OCI-LY7 (cell line): Measurements from ENCODE around the gene MTHFD1L. TPM values are rescaled to one million over a fixed set of nuclear protein-coding genes. Genes with fewer than 3 reads are reported as not detected.

Experiments used
- BruUV-seq: library from RNA; stranded (reverse); fragments of 400-500 nt; replicated peaks from 2 replicates; lab custom pipeline; 2021; lab: Mats Ljungman, UMichigan
- CTCF ChIA-PET: fragments of 300-600 bp; sonication (Branson Sonifier 250); formaldehyde crosslinking; loops from one replicate; lab custom pipeline; 2022; ENCODE audit warnings: antibody characterized with exemption; ENCODE audit not compliant: unreplicated experiment; lab: Charles Lee
- POLR2A ChIA-PET: fragments of 300-600 bp; sonication (Branson Sonifier 250); formaldehyde crosslinking; loops from one replicate; lab custom pipeline; 2022; ENCODE audit warnings: antibody characterized with exemption; lab: Charles Lee
- DNase-seq: peaks from one replicate; pipeline ENCODE4 v3.0.0-alpha.2; 2015; ENCODE audit warnings: low spot score
- H2AFZ ChIP-seq: fragments of 200-600 bp; sonication (generic), shearing (Covaris generic); 2 replicates; pipeline ENCODE4 v1.6.1; 2014; ENCODE audit warnings: mild to moderate bottlenecking, antibody characterized with exemption, low read length, moderate library complexity
- H3K27ac ChIP-seq: fragments of 200-600 bp; sonication (generic); 2 replicates; pipeline ENCODE4 v1.5.1; 2014; ENCODE audit warnings: mixed run types, low read depth, mild to moderate bottlenecking, moderate library complexity, low read length, inconsistent platforms; ENCODE audit not compliant: poor library complexity, severe bottlenecking
- H3K36me3 ChIP-seq: fragments of 200-600 bp; sonication (generic); 2 replicates; pipeline ENCODE4 v1.6.1; 2014; ENCODE audit warnings: mild to moderate bottlenecking, antibody characterized with exemption, low read length, moderate library complexity, mixed read lengths; ENCODE audit not compliant: insufficient read depth
- H3K4me1 ChIP-seq: fragments of 200-600 bp; sonication (generic); 2 replicates; pipeline ENCODE4 v1.5.1; 2014; ENCODE audit warnings: mild to moderate bottlenecking, low read length; ENCODE audit not compliant: insufficient read depth, poor library complexity, severe bottlenecking
- H3K4me2 ChIP-seq: fragments of 200-600 bp; sonication (generic); 2 replicates; pipeline ENCODE4 v1.6.1; 2014; ENCODE audit warnings: mild to moderate bottlenecking, low read length
- H3K4me3 ChIP-seq: fragments of 200-600 bp; sonication (generic); 2 replicates; pipeline ENCODE4 v1.5.1; 2014; ENCODE audit warnings: mild to moderate bottlenecking, low read depth, low read length; ENCODE audit not compliant: poor library complexity, severe bottlenecking
- H3K79me2 ChIP-seq: fragments of 200-600 bp; sonication (generic); 2 replicates; pipeline ENCODE4 v1.6.1; 2016; ENCODE audit warnings: low read depth, mild to moderate bottlenecking, low read length, moderate library complexity, mixed read lengths; ENCODE audit not compliant: insufficient read depth
- H3K9me2 ChIP-seq: fragments of 200-600 bp; sonication (generic); 2 replicates; pipeline ENCODE4 v1.6.1; 2016; ENCODE audit warnings: mild to moderate bottlenecking, low read length, mixed read lengths; ENCODE audit not compliant: insufficient read depth
- H3K9me3 ChIP-seq: fragments of 200-600 bp; sonication (generic); 2 replicates; pipeline ENCODE4 v1.6.1; 2014; ENCODE audit warnings: mild to moderate bottlenecking, mixed run types, low read length, mixed read lengths
- H4K20me1 ChIP-seq: fragments of 200-600 bp; sonication (generic); 2 replicates; pipeline ENCODE4 v1.6.1; 2014; ENCODE audit warnings: mild to moderate bottlenecking, antibody characterized with exemption, low read length, moderate library complexity, mixed read lengths; ENCODE audit not compliant: insufficient read depth
- CTCF ChIP-seq: fragments of 200-600 bp; sonication (generic); conservative IDR thresholded peaks from 2 replicates; pipeline ENCODE4 v1.5.1; 2014; ENCODE audit warnings: mild to moderate bottlenecking, antibody characterized with exemption, low read length, moderate library complexity, mixed read lengths
- EZH2phosphoT487 ChIP-seq: fragments of 200-600 bp; sonication (generic); IDR thresholded peaks from 2 replicates; pipeline ENCODE4 v1.6.1; 2018; ENCODE audit warnings: low read depth, borderline replicate concordance, mild to moderate bottlenecking, mixed run types, antibody characterized with exemption, low read length, moderate library complexity, mixed read lengths
- intact Hi-C: fragments of 100-400 bp; cut with micrococcal nuclease; formaldehyde crosslinking; loops from one replicate; pipeline ENCODE4 v1.10.0; 2022; ENCODE audit not compliant: unreplicated experiment
- total RNA-seq, 2 experiments: library from RNA; depleted of rRNA in 1 of 2; stranded (reverse); fragments of >200 nt in 1 of 2; shearing (Covaris generic) in 1 of 2; gene quantifications; 2 replicates each; pipeline ENCODE4 v1.2.3, GENCODE V29; 2014 to 2022

Gene MTHFD1L
- total RNA-seq, 2 experiments from 2014 or later: 68.4 to 144 TPM

DNA sequence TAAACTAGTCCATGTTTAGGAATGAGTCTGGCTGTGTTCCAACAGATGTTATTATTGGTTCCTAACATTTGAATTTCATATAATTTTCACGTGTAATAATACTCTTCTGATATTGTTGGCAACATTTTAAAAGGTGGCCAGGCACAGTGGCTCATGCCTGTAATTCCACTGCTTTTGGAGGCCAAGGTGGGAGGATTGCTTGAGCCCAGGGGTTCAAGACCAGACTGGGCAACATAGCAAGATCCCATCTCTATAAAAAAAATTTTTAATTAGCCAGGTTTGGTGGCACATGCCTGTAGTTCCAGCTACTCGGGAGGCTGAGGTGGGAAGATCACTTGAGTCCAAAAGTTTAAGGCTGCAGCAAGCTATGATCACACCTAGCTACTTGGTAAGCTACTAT, 116.2 kb downstream of the MTHFD1L start:
- BruUV-seq: no TSS peak
- CTCF ChIA-PET: no interaction called here
- Histone ChIP-seq H3K4me3 (no peak overlapping the region), H3K9me2 (no peaks in the 10 kb centered on the region), H2AFZ (no peak overlapping the region), H3K36me3 (peaks cover 71% of the 10 kb centered on the region), H3K27ac (no peak overlapping the region), H3K4me1 (peaks cover 13% of the 10 kb centered on the region), H3K79me2 (no peaks in the 10 kb centered on the region), H4K20me1 (no peaks in the 10 kb centered on the region), H3K4me2 (no peak overlapping the region), H3K9me3 (no peaks in the 10 kb centered on the region)
- intact Hi-C loops: no loop called here
- TF ChIP-seq CTCF: no peak
- TF ChIP-seq EZH2phosphoT487: no peak
- no peak for DNase-seq
- POLR2A ChIA-PET: no interaction called here

GRCh38 chr6:150987371-150987828, 121.9 kb downstream of the MTHFD1L start:
- no TSS peak for BruUV-seq
- no peaks in the 10 kb centered on the region for H3K79me2 ChIP-seq
- H3K4me2 ChIP-seq: no peak overlapping the region
- H3K4me1 ChIP-seq: no peaks in the 10 kb centered on the region
- DNase-seq: no peak
- no peak overlapping the region for H3K4me3 ChIP-seq
- peaks cover 64% of the 10 kb centered on the region for H3K36me3 ChIP-seq
- intact Hi-C loops: no loop called here
- TF ChIP-seq EZH2phosphoT487: no peak
- TF ChIP-seq CTCF: no peak
- no peak overlapping the region for H2AFZ ChIP-seq
- POLR2A ChIA-PET: no interaction called here
- CTCF ChIA-PET: no interaction called here
- no peak overlapping the region for H3K27ac ChIP-seq
- no peaks in the 10 kb centered on the region for H4K20me1 ChIP-seq
- no peaks in the 10 kb centered on the region for H3K9me2 ChIP-seq
- no peaks in the 10 kb centered on the region for H3K9me3 ChIP-seq

DNA sequence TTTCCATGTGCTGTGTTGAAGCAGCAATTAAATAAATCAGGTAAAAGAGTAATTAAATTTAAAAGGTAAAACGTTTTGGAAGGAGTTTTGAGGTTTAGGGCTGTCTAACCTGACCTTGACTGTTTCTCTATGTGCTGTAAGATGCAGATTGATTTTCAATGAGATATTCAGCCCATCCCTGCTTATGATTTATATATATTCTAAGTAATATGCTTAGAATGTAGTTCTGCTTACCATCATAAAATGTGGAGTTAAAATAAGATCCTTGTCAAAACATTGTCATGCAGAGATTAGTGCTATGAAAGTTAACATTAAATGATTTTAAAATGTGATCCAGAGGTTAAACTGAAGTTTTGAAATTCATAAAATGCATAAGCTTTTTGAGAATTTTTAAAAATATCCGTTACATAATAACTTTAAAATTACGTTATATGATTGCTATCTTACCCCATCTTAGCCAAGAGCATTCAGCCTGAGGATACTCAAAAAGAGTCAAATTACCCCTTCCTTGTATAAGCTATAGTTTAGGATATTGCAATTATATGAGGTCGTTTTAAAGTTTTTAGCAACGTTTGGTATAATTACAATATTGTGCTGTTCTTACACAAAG, 122.5 kb downstream of the MTHFD1L start:
- H3K4me3 ChIP-seq: no peak overlapping the region
- POLR2A ChIA-PET: interaction anchor here (0.6 to 0.7 kb wide), 3 partner anchors 27 to 1366 kb away, joined by 6 read pairs; no protein-coding TSS in a partner anchor

More for the DNA sequence above, 122.5 kb downstream of the MTHFD1L start:
- Histone ChIP-seq H3K9me2 (no peaks in the 10 kb centered on the region), H3K9me3 (no peaks in the 10 kb centered on the region), H3K27ac (no peak overlapping the region), H3K79me2 (no peaks in the 10 kb centered on the region), H3K4me2 (no peak overlapping the region), H3K36me3 (peaks cover 66% of the 10 kb centered on the region), H3K4me1 (no peaks in the 10 kb centered on the region), H2AFZ (no peak overlapping the region), H4K20me1 (no peaks in the 10 kb centered on the region)
- TF ChIP-seq CTCF (no peak), EZH2phosphoT487 (no peak)
- no peak for DNase-seq
- BruUV-seq: no TSS peak
- CTCF ChIA-PET: no interaction called here
- intact Hi-C loops: no loop called here
